Stimulated activated naive CD4-positive, alpha-beta T cell (primary cell): ENCODE measurements around the gene GCHFR.

ENCODE experiments used
- DNase-seq, 6 experiments: peaks; one replicate each; lab custom pipeline; 2025; lab: John Stamatoyannopoulos, UW

Gene GCHFR

GRCh38 chr15:40754883-40755811 is 8.7 kb upstream of the GCHFR start, which contains the start of gene RMDN3:
RMDN3 (minus strand) TSS chr15:40755254; CDS start chr15:40754783, 471 bp downstream.
- DNase-seq = peak; percentile 87 to 94 (median 90)

DNA sequence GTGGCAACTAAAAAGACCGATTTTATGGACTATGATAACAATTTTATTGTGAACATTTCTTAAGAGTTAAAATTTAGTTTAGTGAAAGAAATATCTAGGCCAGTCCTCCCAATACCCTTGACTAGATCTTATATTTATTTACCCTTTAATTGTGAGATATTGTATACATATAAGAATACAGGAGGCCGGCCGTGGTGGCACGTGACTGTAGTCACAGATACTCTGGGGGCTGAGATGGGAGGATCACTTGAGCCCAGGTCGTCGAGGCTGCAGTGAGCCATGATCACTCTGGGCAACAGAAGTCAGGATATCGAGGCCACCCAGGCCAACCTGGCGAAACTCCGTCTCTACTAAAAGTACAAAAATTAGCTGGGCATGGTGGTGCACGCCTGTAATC is 8.1 kb upstream of the GCHFR start:
- DNase-seq = no peak

DNA sequence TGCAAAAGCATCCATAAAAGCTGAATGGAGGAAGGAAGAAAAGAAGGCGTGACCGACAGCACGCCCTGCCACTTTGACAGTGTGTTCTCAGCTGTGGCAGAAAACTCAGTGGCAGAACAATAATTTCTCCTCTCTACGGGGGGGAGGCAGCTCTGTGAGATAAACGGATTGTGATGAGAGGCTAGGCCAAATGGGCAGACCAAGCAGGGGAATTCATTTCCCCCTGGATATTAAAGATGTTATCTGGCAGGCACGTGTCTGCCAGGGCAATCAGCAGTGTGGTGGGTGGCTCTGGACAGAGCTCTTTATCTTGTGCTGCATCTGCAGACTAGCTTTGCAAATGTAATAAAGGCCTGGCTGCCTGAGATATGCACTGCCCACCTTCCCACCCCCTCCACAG is 6.9 kb upstream of the GCHFR start:
- DNase-seq = no peak

DNA sequence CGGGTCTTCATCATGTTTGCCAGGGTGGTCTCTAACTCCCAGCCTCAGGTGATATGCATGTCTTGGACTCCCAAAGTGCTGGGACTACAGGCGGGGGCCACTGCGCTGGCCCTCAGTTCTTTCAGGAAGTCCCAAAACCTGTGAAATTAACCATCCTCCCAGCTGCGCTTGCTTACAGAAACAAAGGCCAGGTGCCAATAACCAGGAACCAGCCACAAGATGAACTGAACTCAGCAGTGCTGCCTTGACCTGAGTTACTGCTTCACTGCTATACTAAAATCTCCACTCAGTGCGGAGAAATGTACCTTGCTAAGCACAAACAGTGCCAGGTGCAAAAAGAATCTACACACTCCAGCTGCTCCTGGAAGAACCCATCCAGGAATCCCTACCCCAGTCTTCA is 3.9 kb upstream of the GCHFR start:
- no peak for DNase-seq

- peak in 5 of 6 experiments; percentile 27 to 56 (median 43) for DNase-seq
These were observed 708 bp upstream of the GCHFR start for GRCh38 chr15:40762919-40763800.

DNA sequence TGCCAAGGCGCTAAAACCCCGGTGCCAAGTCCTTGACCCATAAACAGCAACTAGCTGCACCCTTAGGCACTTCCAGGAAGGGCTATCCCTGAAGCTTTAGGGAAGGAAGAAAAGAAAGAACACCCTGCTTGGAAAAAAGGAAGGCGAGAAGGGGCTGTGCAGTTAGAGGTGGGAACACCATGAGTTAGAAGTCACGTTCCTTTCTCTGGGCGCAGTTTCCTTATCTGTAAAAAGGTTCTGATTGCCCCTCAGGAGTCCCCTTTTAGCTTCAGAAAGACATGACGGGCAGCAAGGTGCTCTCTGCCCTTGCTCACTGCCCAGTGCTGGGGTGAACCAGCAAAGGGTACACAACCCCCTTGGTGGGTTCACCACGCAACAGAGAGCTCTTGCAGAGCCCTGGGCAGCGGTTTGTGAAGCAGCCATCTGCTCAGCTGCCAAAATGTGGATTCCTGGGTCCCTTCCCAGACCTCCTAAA is 798 bp downstream of the GCHFR start:
- no peak for DNase-seq

DNA sequence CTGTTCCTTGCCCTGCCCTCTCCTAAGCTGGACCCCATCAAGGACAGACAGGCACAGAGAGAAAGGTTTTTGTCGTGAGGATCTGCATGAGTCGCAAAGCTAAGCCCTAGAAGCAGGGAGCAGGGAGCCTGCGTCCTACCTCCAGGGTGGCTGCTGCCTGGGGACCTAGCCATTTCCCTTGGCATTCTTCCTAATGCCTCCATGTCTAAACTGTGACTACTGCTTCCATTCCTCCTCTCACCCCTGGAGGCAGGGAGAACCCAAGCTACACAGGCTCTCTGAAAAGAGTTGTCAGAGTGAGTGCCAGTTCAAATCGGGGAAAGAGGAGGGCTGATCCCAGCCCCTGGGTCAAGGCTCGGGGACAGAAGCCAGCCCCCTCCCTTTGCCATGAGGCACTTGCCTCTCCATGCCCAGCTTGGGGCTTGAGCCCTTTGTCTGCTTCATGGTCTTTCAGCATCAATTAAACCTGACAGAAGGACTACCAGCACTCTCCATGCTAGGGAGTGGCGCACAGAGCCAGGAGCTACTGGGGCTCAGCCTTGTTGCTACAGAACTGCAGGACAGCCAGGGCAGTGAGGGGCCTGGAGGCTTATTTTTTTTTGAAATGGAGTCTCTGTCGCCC is 2.4 kb downstream of the GCHFR start:
- DNase-seq = no peak

DNA sequence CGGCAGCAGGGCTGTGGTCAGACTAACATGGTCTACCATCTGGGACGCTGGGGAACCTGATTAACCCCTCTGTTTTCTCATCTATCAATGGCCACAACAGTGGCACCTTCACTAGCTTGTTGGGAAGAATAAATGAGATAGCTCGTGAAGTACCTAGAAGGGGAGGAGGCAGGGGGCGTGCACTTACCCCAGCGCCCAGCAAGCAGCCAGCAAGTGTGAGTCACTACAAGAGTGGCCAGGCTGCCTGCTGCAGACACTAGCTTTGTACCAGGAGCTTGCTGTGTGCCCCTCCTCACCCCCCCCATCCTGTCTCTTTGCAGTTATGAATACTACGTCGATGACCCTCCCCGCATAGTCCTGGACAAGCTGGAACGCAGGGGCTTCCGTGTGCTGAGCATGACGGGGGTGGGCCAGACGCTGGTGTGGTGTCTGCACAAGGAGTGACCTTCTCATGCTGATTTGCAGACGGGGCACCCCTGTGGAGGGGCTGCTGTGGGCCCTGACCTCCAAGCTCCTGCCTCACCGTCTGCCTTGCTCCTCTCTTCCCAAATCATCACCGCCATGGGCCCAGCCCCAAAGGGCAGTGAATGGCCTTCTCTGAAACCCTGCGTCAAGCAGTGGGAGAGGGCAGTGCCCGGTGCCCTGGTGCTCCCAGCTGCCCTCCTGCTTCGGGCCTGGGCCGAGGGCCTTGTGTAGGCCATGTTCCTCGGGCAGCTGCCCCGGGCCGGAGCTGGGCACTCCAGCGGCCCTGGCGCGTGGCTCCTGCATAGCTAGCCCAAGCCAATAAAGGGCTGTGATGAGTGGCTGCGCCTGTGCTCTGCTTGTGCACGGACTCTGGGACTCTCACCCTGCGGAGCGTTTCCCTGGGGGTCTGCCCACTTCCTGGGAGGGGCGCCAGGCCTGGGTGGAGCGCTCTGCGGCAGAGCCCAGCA is 3.3 kb downstream of the GCHFR start:
- no peak for DNase-seq

- DNase-seq = no peak
These were observed 4.1 kb downstream of the GCHFR start for GRCh38 chr15:40767838-40768500.

DNA sequence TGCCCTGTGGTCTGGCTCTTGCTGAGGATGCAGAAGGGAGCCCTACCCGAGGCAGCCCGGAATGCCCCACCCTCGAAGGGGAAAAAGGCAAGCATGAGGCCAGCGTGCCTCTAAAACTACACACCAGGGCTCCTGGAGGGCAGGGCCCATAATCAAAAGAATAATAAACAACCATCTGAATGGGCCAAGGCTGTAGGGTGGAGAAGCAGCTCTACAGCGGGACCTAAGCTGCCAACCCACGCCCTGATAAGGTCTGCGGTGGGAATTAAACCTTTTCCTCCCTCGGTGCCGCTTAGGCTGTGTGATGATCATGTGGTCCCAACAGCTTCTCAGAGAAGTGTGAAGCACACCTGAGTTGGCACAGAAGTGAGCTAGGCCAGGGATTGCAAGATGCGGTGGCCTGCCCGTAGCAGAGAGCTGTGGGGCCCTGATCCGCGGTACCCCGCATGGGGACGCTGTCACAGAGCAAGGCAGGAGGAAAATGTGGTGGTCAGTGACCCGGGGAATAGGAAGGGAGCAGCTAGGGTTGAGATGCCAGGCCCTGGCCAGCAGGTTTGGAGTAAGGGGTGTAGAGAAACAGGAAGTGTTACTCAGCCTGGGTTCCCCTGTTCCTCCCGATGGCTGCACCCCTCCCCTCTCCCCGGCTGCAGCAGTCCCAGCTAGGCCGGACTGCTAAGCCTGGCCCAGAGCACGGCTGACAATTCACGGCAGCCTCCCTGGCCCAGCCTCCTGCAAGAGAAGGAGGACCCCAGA is 4.8 kb downstream of the GCHFR start:
- no peak for DNase-seq

- peak; percentile 24 to 53 (median 37) for DNase-seq
These were observed 5.6 kb downstream of the GCHFR start, which contains the start of gene C15orf62 for GRCh38 chr15:40769274-40770146. C15orf62 (plus strand) TSS chr15:40769980; CDS start chr15:40770496, 516 bp downstream.

- DNase-seq = no peak
These were observed 6.4 kb downstream of the GCHFR start for GRCh38 chr15:40770147-40770721.

DNA sequence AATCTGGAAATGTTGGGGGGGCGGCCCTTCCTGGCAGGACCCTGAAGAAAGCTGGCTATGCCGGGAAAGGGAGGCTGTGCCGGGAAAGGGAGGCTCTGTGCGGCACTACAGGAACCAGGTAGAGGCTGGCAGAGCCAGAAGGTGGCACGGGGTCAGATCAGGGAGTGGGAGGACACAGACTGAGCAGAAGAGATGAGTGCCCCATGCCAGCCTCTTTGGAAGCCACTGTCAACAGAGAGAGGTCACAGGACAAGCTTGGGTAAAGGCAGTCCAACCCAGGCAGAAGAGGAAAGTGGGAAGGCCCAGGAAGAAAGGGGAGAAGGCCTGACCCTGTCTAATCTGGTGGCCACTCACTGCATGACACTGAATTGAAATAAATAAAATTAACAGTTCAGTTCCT is 7.4 kb downstream of the GCHFR start:
- DNase-seq = no peak

GRCh38 chr15:40772014-40772413 is 8.1 kb downstream of the GCHFR start:
- DNase-seq = no peak

DNA sequence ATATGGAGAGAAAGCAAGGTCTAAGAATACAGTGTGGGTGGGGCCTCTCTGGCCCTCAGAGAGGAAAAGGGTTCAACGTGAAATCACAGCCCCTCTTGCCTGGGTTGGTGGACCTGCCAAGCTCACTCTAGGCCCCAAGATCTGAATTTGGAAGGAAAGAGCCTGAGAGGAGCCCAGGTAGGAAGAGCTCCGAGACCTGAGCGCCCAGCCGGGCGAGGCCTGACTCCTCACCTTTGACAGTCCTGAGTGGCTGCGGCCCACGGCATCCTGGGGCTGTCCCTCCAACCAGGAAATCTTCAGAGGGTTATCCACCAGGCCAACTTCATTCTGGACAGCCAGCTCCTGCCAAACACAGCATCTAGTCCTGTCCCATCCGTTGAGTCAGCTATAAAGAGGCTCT is 9.6 kb downstream of the GCHFR start:
- no peak for DNase-seq

DNA sequence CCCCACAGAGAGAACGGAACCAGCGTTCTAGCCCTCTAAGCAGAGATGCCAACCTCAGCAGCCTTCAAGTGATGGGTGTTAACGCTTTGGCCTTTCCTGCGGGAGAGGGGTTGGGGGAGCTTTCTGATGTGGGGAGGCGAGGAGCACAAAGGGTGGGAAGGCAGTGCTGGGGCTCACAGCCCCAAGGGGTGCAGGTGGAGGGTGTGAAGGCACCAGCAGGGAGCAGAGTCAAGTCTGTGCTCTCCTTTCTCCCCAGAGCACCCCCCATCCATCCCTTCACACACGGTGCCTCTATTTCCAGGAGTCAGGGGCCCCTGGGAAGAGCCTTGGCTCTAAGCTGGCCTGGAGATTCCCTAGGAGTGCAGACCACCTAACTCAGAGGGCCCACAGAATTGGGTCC is 10.0 kb downstream of the GCHFR start:
- no peak for DNase-seq

DNA sequence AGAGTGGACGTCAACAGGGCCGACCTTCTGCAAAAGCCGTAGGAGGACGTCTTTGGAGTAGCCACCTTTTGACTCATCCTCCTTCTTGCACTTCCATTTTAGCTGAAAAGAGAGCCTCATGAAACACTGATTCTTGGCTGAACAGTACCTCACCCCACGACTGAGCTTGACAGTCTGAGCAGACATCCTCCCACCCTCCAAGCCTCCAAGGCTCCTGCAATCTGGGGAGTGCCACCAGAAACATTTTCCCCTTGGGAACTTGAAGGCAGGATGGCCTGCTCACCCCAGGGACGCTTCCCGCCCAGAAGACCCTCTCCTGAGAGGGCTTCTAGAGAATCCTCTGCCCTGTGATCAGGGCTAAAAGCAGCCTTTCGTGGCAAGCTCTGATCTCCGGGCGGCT is 11.1 kb downstream of the GCHFR start:
- DNase-seq = no peak
